ENCODE measurements around the gene ZNF239. TPM values are rescaled to one million over a fixed set of nuclear protein-coding genes. Genes with fewer than 3 reads are reported as not detected.

ZNF239 gene
- polyA plus RNA-seq, 1 donor from 2014 or later = 4.2 TPM

DNA sequence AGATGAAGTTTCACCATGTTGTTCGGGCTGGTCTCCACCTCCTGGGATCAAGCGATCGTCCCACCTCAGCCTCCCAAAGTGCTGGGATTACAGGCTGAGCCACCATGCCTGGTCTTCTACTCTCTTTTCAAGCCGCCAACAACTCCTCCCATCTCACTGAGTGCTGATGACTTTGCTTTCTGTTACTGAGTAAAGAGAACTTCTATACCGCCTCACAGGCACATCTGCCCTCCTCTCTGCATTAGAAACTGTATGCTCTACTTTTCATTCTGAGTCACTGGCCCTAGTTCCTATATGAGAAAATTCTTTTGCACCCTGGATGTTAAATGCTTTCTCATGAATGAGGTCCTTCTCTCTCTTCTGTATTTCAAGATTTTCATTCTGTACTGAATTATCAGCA is 2.2 kb upstream of the ZNF239 start:
- H3K4me2 ChIP-seq (ENCODE audit: low read length) = no peak overlapping the region
- H3K9ac ChIP-seq (ENCODE audit: low read length) = no peak overlapping the region
- no peak overlapping the region for H3K4me3 ChIP-seq (ENCODE audit: low read length)
- H2AFZ ChIP-seq (ENCODE audit: low read depth, low read length) = no peak overlapping the region
- H3K36me3 ChIP-seq (ENCODE audit: insufficient read depth, low read length) = no peaks in the 10 kb centered on the region
- no peaks in the 10 kb centered on the region for H3K27me3 ChIP-seq (ENCODE audit: insufficient read depth, low read depth, low read length)
- H3K79me2 ChIP-seq (replicated peaks; ENCODE audit: insufficient read depth, low read length) = no peaks in the 10 kb centered on the region
- H3K9me3 ChIP-seq (ENCODE audit: low read length) = peaks cover 2% of the 10 kb centered on the region
- no peaks in the 10 kb centered on the region for H3K9me2 ChIP-seq (ENCODE audit: insufficient read depth, low read length)
- no peak overlapping the region for H3K27ac ChIP-seq (ENCODE audit: low read length)
- TF ChIP-seq, protein P1, sequence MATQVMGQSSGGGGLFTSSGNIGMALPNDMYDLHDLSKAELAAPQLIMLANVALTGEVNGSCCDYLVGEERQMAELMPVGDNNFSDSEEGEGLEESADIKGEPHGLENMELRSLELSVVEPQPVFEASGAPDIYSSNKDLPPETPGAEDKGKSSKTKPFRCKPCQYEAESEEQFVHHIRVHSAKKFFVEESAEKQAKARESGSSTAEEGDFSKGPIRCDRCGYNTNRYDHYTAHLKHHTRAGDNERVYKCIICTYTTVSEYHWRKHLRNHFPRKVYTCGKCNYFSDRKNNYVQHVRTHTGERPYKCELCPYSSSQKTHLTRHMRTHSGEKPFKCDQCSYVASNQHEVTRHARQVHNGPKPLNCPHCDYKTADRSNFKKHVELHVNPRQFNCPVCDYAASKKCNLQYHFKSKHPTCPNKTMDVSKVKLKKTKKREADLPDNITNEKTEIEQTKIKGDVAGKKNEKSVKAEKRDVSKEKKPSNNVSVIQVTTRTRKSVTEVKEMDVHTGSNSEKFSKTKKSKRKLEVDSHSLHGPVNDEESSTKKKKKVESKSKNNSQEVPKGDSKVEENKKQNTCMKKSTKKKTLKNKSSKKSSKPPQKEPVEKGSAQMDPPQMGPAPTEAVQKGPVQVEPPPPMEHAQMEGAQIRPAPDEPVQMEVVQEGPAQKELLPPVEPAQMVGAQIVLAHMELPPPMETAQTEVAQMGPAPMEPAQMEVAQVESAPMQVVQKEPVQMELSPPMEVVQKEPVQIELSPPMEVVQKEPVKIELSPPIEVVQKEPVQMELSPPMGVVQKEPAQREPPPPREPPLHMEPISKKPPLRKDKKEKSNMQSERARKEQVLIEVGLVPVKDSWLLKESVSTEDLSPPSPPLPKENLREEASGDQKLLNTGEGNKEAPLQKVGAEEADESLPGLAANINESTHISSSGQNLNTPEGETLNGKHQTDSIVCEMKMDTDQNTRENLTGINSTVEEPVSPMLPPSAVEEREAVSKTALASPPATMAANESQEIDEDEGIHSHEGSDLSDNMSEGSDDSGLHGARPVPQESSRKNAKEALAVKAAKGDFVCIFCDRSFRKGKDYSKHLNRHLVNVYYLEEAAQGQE (IDR thresholded peaks at IDR 0.05; ENCODE audit: borderline replicate concordance) = no peak
- no peak for TF ChIP-seq EP300 (conservative IDR thresholded peaks at IDR 0.05; ENCODE audit: poor library complexity, severe bottlenecking)
- no peak for TF ChIP-seq SMC3 (conservative IDR thresholded peaks at IDR 0.05; ENCODE audit: poor library complexity)
- TF ChIP-seq EZH2 (IDR thresholded peaks at IDR 0.05; ENCODE audit: borderline replicate concordance, insufficient read depth, low read length, poor library complexity, severe bottlenecking) = no peak
- TF ChIP-seq TAF1 (IDR thresholded peaks at IDR 0.05; ENCODE audit: low read depth) = no peak
- no peak for TF ChIP-seq POLR2AphosphoS5 (IDR thresholded peaks at IDR 0.05)
- no peak for TF ChIP-seq MXI1 (conservative IDR thresholded peaks at IDR 0.05; ENCODE audit: poor library complexity, severe bottlenecking)
- no peak for TF ChIP-seq RAD21 (conservative IDR thresholded peaks at IDR 0.05)
- no peak for TF ChIP-seq CTCF (IDR thresholded peaks at IDR 0.05; ENCODE audit: poor library complexity, severe bottlenecking)
- H3F3A ChIP-seq (ENCODE audit: insufficient read depth, low read length, poor library complexity, severe bottlenecking) = no peaks in the 10 kb centered on the region
- H4K20me1 ChIP-seq (ENCODE audit: insufficient read depth) = no peaks in the 10 kb centered on the region

- no peaks in the 10 kb centered on the region for H3K27me3 ChIP-seq (ENCODE audit: insufficient read depth, low read depth, low read length)
- TF ChIP-seq EP300 (conservative IDR thresholded peaks at IDR 0.05; ENCODE audit: poor library complexity, severe bottlenecking) = no peak
- TF ChIP-seq, protein P1 (IDR thresholded peaks at IDR 0.05; ENCODE audit: borderline replicate concordance) = no peak
- no peak overlapping the region for H3K27ac ChIP-seq (ENCODE audit: low read length)
- no peaks in the 10 kb centered on the region for H3K79me2 ChIP-seq (replicated peaks; ENCODE audit: insufficient read depth, low read length)
- no peak overlapping the region for H3K4me2 ChIP-seq (ENCODE audit: low read length)
- H2AFZ ChIP-seq (ENCODE audit: low read depth, low read length) = no peak overlapping the region
- no peak overlapping the region for H3K4me3 ChIP-seq (ENCODE audit: low read length)
- no peaks in the 10 kb centered on the region for H4K20me1 ChIP-seq (ENCODE audit: insufficient read depth)
- no peak overlapping the region for H3K9ac ChIP-seq (ENCODE audit: low read length)
- H3K9me2 ChIP-seq (ENCODE audit: insufficient read depth, low read length) = no peaks in the 10 kb centered on the region
- peaks cover 2% of the 10 kb centered on the region for H3K9me3 ChIP-seq (ENCODE audit: low read length)
- no peaks in the 10 kb centered on the region for H3K36me3 ChIP-seq (ENCODE audit: insufficient read depth, low read length)
- H3F3A ChIP-seq (ENCODE audit: insufficient read depth, low read length, poor library complexity, severe bottlenecking) = no peaks in the 10 kb centered on the region
Measured at GRCh38 chr10:43576062-43576461, 1.6 kb upstream of the ZNF239 start.

Measured in neural cell (in vitro differentiated cells).